ENCODE measurements around the gene ZBTB44.

Gene ZBTB44

DNA sequence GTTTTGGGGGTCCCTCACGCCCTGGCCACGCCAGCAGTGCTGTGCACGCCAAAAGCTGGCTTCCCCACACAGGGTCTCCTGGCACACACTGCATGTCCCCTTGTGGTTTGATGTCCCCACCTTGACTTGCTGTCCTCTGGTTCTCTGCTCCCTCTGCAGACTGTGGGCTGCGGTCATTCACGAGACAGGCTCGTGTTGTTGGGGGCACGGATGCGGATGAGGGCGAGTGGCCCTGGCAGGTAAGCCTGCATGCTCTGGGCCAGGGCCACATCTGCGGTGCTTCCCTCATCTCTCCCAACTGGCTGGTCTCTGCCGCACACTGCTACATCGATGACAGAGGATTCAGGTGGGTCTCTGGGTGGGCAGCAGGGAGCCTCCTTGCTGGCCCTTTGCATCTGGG lies 114.9 kb downstream of the ZBTB44 start:
- H2AFZ ChIP-seq, result no peak overlapping the region
- TF ChIP-seq, protein P1, sequence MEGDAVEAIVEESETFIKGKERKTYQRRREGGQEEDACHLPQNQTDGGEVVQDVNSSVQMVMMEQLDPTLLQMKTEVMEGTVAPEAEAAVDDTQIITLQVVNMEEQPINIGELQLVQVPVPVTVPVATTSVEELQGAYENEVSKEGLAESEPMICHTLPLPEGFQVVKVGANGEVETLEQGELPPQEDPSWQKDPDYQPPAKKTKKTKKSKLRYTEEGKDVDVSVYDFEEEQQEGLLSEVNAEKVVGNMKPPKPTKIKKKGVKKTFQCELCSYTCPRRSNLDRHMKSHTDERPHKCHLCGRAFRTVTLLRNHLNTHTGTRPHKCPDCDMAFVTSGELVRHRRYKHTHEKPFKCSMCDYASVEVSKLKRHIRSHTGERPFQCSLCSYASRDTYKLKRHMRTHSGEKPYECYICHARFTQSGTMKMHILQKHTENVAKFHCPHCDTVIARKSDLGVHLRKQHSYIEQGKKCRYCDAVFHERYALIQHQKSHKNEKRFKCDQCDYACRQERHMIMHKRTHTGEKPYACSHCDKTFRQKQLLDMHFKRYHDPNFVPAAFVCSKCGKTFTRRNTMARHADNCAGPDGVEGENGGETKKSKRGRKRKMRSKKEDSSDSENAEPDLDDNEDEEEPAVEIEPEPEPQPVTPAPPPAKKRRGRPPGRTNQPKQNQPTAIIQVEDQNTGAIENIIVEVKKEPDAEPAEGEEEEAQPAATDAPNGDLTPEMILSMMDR (IDR thresholded peaks at IDR 0.05), result no peak
- no peak overlapping the region for H3K4me3 ChIP-seq (ENCODE audit: low read depth, low read length)
- no peaks in the 10 kb centered on the region for H3K79me2 ChIP-seq
- H3K36me3 ChIP-seq (ENCODE audit: control insufficient read depth, insufficient read depth, low read length), result no peaks in the 10 kb centered on the region
- H3K9me3 ChIP-seq (ENCODE audit: control insufficient read depth, low read length), result no peaks in the 10 kb centered on the region
- H3K4me2 ChIP-seq (ENCODE audit: low read length), result no peak overlapping the region
- no peaks in the 10 kb centered on the region for H3K27me3 ChIP-seq (ENCODE audit: control insufficient read depth, insufficient read depth, low read length)
- no peaks in the 10 kb centered on the region for H3K4me1 ChIP-seq
- H3K9ac ChIP-seq, result no peak overlapping the region
- no peak overlapping the region for H3K27ac ChIP-seq

- Histone ChIP-seq H3K27me3 (ENCODE audit: control insufficient read depth, insufficient read depth, low read length) (no peaks in the 10 kb centered on the region), H3K9me3 (ENCODE audit: control insufficient read depth, low read length) (no peaks in the 10 kb centered on the region), H3K9ac (no peak overlapping the region), H2AFZ (no peak overlapping the region), H3K27ac (no peak overlapping the region), H3K4me2 (ENCODE audit: low read length) (no peak overlapping the region), H3K36me3 (ENCODE audit: control insufficient read depth, insufficient read depth, low read length) (no peaks in the 10 kb centered on the region), H3K4me3 (ENCODE audit: low read depth, low read length) (no peak overlapping the region), H3K4me1 (no peaks in the 10 kb centered on the region), H3K79me2 (no peaks in the 10 kb centered on the region)
- TF ChIP-seq, protein P1 (IDR thresholded peaks at IDR 0.05), result no peak
Measured at GRCh38 chr11:130198964-130199363, 115.8 kb downstream of the ZBTB44 start.

GRCh38 chr11:130198292-130198691 lies 116.4 kb downstream of the ZBTB44 start:
- H2AFZ ChIP-seq, result no peak overlapping the region
- H3K36me3 ChIP-seq (ENCODE audit: control insufficient read depth, insufficient read depth, low read length), result no peaks in the 10 kb centered on the region
- H3K9ac ChIP-seq, result no peak overlapping the region
- H3K9me3 ChIP-seq (ENCODE audit: control insufficient read depth, low read length), result no peaks in the 10 kb centered on the region
- no peaks in the 10 kb centered on the region for H3K27me3 ChIP-seq (ENCODE audit: control insufficient read depth, insufficient read depth, low read length)
- H3K4me2 ChIP-seq (ENCODE audit: low read length), result no peak overlapping the region
- no peak overlapping the region for H3K27ac ChIP-seq
- H3K4me3 ChIP-seq (ENCODE audit: low read depth, low read length), result no peak overlapping the region
- TF ChIP-seq, protein P1 (IDR thresholded peaks at IDR 0.05), result no peak
- H3K79me2 ChIP-seq, result no peaks in the 10 kb centered on the region
- no peaks in the 10 kb centered on the region for H3K4me1 ChIP-seq

DNA sequence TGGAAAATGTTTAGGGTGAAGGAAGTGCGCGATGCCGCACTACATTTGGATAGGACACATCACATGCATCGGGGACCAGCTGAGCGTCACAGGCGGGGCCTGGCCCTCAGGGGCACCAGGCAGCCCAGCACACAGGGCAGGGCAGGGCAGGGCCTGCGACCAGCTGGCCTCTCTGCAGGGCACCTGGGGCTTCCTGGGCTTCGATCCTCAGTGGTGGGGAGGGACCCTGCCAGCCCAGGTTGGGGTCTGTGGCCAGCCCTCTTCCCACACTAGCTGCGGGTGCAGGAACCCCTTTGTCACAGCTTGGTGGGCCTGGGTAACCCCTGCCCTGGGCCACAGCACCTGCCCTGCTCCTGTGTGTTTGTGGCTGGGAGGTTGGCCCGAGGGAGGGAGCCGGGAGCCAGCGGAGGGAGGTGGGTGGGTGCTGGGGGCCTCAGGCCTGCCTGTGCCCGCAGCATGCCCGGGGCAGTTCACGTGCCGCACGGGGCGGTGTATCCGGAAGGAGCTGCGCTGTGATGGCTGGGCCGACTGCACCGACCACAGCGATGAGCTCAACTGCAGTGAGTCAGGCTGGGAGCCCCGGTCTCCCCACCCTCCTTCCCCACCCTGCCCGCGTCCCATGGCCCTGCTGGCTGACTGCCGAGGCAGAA lies 117.2 kb downstream of the ZBTB44 start:
- Histone ChIP-seq H3K79me2 (no peaks in the 10 kb centered on the region), H3K36me3 (ENCODE audit: control insufficient read depth, insufficient read depth, low read length) (no peaks in the 10 kb centered on the region), H3K4me3 (ENCODE audit: low read depth, low read length) (no peak overlapping the region), H3K4me2 (ENCODE audit: low read length) (no peak overlapping the region), H3K27me3 (ENCODE audit: control insufficient read depth, insufficient read depth, low read length) (no peaks in the 10 kb centered on the region), H3K4me1 (no peaks in the 10 kb centered on the region), H2AFZ (no peak overlapping the region), H3K9ac (no peak overlapping the region), H3K9me3 (ENCODE audit: control insufficient read depth, low read length) (no peaks in the 10 kb centered on the region), H3K27ac (no peak overlapping the region)
- TF ChIP-seq, protein P1 (IDR thresholded peaks at IDR 0.05), result no peak
